Measurements from ENCODE around the gene STPG3. TPM values are rescaled to one million over a fixed set of nuclear protein-coding genes. Genes with fewer than 3 reads are reported as not detected.
A peak's percentile ranks its signal among the peaks of the same experiment; 100 is the strongest.

The STPG3 gene
- total RNA-seq, 6 donors from 2014 or later, result 0.23 TPM; not detected in 5

DNA sequence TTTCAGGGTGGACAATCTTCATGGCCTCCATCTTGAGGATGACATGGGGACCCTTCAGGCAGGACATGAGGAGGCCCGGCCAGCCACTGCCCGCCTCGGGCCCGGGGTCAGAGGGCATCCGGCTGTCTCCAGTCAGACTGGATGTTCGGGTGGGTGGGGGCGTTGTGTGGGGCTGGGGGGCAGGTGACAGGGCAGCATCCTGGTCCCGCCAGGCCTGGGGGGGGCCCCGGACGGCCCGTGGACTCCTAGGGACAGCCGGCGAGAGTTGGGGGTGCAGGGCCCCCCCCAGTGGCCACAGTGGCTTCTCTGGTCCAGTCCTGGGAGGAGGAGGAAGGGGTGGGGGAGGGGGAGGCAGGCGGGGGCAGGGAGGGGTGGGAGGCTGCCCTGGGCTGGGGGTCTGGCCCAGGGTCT is 30.0 kb upstream of the STPG3 start:
- no peak for ATAC-seq (ENCODE audit: low FRiP score in 2 of 2)
- peak in 1 of 2 donors; percentile 77 for DNase-seq
- no peaks in the 10 kb centered on the region for H3K9me3 ChIP-seq
- TF ChIP-seq EP300 (IDR thresholded peaks at IDR 0.05) (no peak), POLR2AphosphoS5 (IDR thresholded peaks at IDR 0.05) (no peak), POLR2A (IDR thresholded peaks at IDR 0.05) (no peak)
- TF ChIP-seq, protein P1, sequence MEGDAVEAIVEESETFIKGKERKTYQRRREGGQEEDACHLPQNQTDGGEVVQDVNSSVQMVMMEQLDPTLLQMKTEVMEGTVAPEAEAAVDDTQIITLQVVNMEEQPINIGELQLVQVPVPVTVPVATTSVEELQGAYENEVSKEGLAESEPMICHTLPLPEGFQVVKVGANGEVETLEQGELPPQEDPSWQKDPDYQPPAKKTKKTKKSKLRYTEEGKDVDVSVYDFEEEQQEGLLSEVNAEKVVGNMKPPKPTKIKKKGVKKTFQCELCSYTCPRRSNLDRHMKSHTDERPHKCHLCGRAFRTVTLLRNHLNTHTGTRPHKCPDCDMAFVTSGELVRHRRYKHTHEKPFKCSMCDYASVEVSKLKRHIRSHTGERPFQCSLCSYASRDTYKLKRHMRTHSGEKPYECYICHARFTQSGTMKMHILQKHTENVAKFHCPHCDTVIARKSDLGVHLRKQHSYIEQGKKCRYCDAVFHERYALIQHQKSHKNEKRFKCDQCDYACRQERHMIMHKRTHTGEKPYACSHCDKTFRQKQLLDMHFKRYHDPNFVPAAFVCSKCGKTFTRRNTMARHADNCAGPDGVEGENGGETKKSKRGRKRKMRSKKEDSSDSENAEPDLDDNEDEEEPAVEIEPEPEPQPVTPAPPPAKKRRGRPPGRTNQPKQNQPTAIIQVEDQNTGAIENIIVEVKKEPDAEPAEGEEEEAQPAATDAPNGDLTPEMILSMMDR (IDR thresholded peaks at IDR 0.05), result no peak
- peak overlapping the region in 1 of 4 donors; percentile 31 for H3K27ac ChIP-seq
- peaks cover 0 to 4% (median 2%) of the 10 kb centered on the region in 4 donors for H3K36me3 ChIP-seq
- H3K4me3 ChIP-seq, result peak overlapping the region in 3 of 4 donors; percentile 56 to 66 (median 56)
- peaks cover 41 to 65% (median 50%) of the 10 kb centered on the region in 4 donors for H3K4me1 ChIP-seq
- H3K27me3 ChIP-seq, result peaks cover 0 to 4% (median 0%) of the 10 kb centered on the region in 4 donors
- 87% methylated on average over 9 of the region's 14 CpGs; no CpG with 5 or more reads in 1 of the 2 donors for WGBS, 2 donors

DNA sequence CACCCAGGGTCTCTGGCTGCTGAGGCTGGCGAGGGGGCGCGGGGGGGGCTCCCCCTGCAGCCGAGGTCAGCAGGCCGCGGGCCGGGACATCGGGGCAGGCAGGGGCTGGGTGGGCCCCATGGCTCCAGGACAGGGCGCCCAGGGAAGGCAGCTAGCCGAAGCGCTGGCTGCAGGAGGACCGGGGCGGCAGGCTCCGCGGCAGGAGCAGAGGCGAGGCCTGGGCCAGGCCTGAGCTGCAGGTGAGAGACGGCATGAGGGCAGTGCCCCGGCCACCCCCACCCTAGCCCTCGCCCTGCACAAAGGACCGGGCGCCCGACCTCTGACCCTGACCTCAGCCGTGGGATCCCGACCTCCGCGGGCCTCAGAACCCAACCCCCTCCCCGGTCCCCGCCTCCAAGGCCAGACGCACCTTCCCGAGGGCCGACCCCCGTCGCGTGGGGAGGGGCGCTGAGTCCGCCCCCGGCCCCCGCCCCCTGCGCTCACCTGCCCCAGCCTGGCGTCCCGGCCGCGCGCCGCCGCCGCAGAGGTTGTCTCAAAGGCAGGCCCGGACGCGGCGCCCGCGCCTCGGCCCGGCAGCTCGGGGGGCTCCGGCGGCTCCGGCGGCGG is 29.5 kb upstream of the STPG3 start:
- peak overlapping the region in 2 of 4 donors; percentile 12 to 31 for H3K27ac ChIP-seq
- no peaks in the 10 kb centered on the region for H3K36me3 ChIP-seq
- no peaks in the 10 kb centered on the region for H3K9me3 ChIP-seq
- peaks cover 0 to 4% (median 0%) of the 10 kb centered on the region in 4 donors for H3K27me3 ChIP-seq
- DNase-seq (peak in 1 of 2 donors; percentile 90), ATAC-seq (ENCODE audit: low FRiP score in 2 of 2) (no peak)
- H3K4me3 ChIP-seq, result peak overlapping the region; percentile 22 to 66 (median 56)
- peaks cover 40 to 66% (median 51%) of the 10 kb centered on the region in 4 donors for H3K4me1 ChIP-seq
- WGBS, 2 donors, result 17% methylated on average over 14 of the region's 61 CpGs; no CpG with 5 or more reads in 1 of the 2 donors
- TF ChIP-seq EP300 (IDR thresholded peaks at IDR 0.05), result no peak
- no peak for TF ChIP-seq POLR2A (IDR thresholded peaks at IDR 0.05)
- TF ChIP-seq, protein P1 (IDR thresholded peaks at IDR 0.05), result no peak
- no peak for TF ChIP-seq POLR2AphosphoS5 (IDR thresholded peaks at IDR 0.05)

DNA sequence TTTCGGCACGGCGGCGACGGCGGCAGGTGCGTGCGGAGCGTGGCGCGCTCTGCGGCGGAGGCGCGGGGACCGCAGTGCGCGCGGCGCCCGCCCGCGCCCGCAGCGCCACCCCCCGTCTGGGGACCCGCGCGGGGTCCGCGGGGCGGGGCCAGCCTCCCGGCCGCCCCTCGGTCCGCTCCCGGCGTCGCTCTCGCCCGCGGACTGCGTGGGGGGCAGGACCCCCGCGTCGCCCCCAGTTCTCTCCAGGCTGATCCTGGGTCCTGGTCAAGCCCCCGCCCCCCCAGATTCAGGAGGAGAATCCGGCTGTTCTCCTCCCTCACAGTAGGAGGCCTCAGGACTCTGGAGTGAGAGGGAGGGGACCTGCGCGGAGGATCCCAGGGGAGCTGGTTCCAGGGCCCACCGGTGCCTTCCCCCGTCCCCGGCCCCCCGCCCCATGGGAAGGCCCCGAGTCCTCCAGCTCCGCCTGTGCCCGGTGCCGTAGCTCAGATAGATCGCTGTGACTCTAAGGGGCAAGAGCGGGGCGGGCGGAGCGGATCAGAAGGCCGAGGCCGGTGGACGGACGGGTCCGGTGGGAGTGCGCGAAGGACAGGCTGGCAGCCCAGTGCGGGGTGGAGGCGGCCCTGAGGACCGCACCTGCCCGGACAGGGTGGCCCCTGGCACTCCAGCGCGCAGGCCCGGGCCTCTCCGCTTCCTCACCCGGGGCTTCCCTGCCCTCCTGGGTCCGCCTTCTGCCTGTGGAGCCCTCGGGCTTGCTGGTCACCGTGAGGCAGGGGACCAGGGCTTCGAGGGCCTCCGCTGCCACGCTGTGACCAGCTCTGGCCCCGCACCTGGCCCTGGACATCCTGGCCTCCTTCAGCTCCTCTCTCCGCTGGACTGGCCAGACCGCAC is 28.7 kb upstream of the STPG3 start, which contains the start of gene RNF208:
TSS of gene RNF208 (minus strand) at position 51 of the 888 bp plus-strand sequence. CDS start 1,028 bp downstream, outside the sequence.
- TF ChIP-seq EP300 (IDR thresholded peaks at IDR 0.05) (no peak), POLR2AphosphoS5 (IDR thresholded peaks at IDR 0.05) (no peak), POLR2A (IDR thresholded peaks at IDR 0.05) (no peak)
- TF ChIP-seq, protein P1 (IDR thresholded peaks at IDR 0.05), result peak in 1 of 6 experiments; percentile 7
- Histone ChIP-seq H3K27me3 (peaks cover 0 to 4% (median 0%) of the 10 kb centered on the region in 4 donors), H3K4me3 (peak within 1 kb of the TSS; percentile 56 to 80 (median 68)), H3K4me1 (peaks cover 33 to 66% (median 51%) of the 10 kb centered on the region in 4 donors), H3K9me3 (no peaks in the 10 kb centered on the region), H3K27ac (peak within 1 kb of the TSS; percentile 85 to 91 (median 89)), H3K36me3 (no peaks in the 10 kb centered on the region)
- ATAC-seq (ENCODE audit: low FRiP score in 2 of 2), result peak in 1 of 2 donors; percentile 2
- DNase-seq, result peak in 1 of 2 donors; percentile 88
- WGBS, 2 donors, result 7 to 12% methylated on average over 10 to 50 of the region's 88 CpGs

DNA sequence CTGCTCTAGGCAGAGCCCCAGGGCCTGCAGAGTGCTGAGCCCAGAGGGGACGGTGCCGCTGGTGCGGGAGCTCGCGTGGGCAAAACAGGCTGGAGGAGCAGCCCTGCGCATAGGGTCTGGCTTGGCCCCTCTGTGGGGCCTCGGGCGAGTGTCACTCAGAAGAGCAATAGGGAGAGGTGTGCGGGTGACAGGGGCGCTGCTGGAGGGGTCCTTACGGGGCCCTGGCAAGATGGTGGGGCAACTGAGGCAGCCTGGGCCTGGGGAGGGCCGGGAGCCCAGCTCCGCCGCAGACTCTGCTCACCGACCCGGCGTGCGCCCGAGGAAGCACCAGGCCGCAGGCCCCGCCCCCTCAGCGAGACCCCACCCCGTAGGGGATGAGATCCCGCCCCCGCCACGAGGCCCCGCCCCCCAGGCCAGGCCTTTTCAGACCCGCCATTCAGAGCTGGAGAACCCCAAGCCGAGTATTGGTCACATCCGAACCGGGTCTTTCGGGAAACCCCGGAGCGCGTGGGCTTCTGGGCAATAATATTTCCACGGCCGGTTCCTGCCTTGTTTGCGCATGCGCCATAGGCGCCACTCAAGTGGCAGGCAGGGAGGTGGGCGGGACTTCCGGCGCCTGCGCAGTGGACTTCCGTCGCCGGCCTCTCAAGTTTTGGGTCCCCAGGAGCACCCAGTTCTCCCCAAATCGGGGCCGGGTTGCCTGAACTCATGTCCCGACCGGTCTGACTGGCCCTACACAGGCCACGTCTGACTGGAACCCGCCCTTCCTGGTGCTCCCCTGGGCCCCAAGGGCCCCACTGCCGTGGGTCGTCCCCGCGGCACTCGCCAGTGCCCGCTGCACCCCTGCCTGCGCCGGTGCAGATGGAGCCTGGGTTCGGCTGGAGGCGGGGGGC is 27.8 kb upstream of the STPG3 start:
- 0 to 1% methylated on average over 14 to 62 of the region's 63 CpGs for WGBS, 2 donors
- peak in 2 of 4 donors; percentile 27 to 75 for TF ChIP-seq POLR2A (IDR thresholded peaks at IDR 0.05)
- TF ChIP-seq POLR2AphosphoS5 (IDR thresholded peaks at IDR 0.05), result peak; percentile 42 to 71
- TF ChIP-seq, protein P1 (IDR thresholded peaks at IDR 0.05), result no peak
- TF ChIP-seq EP300 (IDR thresholded peaks at IDR 0.05), result peak in 1 of 4 donors; percentile 13
- Histone ChIP-seq H3K9me3 (no peaks in the 10 kb centered on the region), H3K4me1 (peaks cover 25 to 66% (median 50%) of the 10 kb centered on the region in 4 donors), H3K27me3 (peaks cover 0 to 4% (median 0%) of the 10 kb centered on the region in 4 donors), H3K4me3 (peak overlapping the region; percentile 56 to 80 (median 68)), H3K27ac (peak overlapping the region; percentile 85 to 91 (median 89)), H3K36me3 (no peaks in the 10 kb centered on the region)
- DNase-seq (peak; percentile 96 to 99), ATAC-seq (ENCODE audit: low FRiP score in 2 of 2) (peak; percentile 94 to 96)
